WERI-Rb-1 (cell line): Measurements from ENCODE around the gene LLPH.

Source experiments
- DNase-seq: peaks from one replicate; pipeline ENCODE4 v3.0.0-alpha.2; 2020
- H3K27ac ChIP-seq: fragments of 250-450 bp; sonication (Bioruptor Pico); 2 replicates; pipeline ENCODE4 v1.5.1; 2020; ENCODE audit warnings: mild to moderate bottlenecking, moderate library complexity
- H3K27me3 ChIP-seq: fragments of 250-450 bp; sonication (Bioruptor Pico); 2 replicates; pipeline ENCODE4 v1.5.1; 2021; ENCODE audit warnings: mild to moderate bottlenecking, low read depth, moderate library complexity; ENCODE audit not compliant: insufficient read depth, severe bottlenecking
- H3K36me3 ChIP-seq: fragments of 250-450 bp; sonication (Bioruptor Pico); 2 replicates; pipeline ENCODE4 v1.5.1; 2020; ENCODE audit warnings: mild to moderate bottlenecking, moderate library complexity
- H3K4me3 ChIP-seq: 2 replicates; pipeline ENCODE4 v1.5.1; 2011; ENCODE audit warnings: low read depth, mild to moderate bottlenecking, control low read depth, low read length
- H3K9me3 ChIP-seq: fragments of 250-450 bp; sonication (Bioruptor Pico); 2 replicates; pipeline ENCODE4 v1.5.1; 2021; ENCODE audit warnings: mild to moderate bottlenecking, moderate library complexity; ENCODE audit not compliant: severe bottlenecking
- CTCF ChIP-seq: IDR thresholded peaks from 2 replicates; pipeline ENCODE4 v1.5.1; 2011; ENCODE audit warnings: low read depth, mild to moderate bottlenecking, control low read depth, inconsistent platforms, low read length

Gene LLPH

GRCh38 chr12:66066929-66067523, 63.5 kb downstream of the LLPH start:
- DNase-seq: no peak
- Histone ChIP-seq H3K9me3 (no peaks in the 10 kb centered on the region), H3K27me3 (no peaks in the 10 kb centered on the region), H3K4me3 (no peak overlapping the region), H3K36me3 (no peaks in the 10 kb centered on the region), H3K27ac (no peak overlapping the region)
- no peak for TF ChIP-seq CTCF
